CD14-positive monocyte (primary cell): Measurements from ENCODE around the gene RBL1. TPM values are rescaled to one million over a fixed set of nuclear protein-coding genes. Genes with fewer than 3 reads are reported as not detected.

Source experiments
- DNase-seq, 3 donors: peaks; one replicate each; pipeline ENCODE4 v3.0.0-alpha.2; 2011 to 2022
- H2AFZ ChIP-seq: 2 replicates; pipeline ENCODE4 v1.6.0; 2012; ENCODE audit warnings: mild to moderate bottlenecking, low read depth, low read length, inconsistent platforms; ENCODE audit not compliant: insufficient read depth, poor library complexity, severe bottlenecking
- H3K27ac ChIP-seq, 2 donors: 1 replicate in 1 of 2; 2 replicates in 1 of 2; pipeline ENCODE4 v1.5.1; 2012 to 2013; ENCODE audit warnings: low read length in 2 of 2, control low read depth in 1 of 2, inconsistent platforms in 1 of 2, low read depth in 1 of 2, mild to moderate bottlenecking in 1 of 2
- H3K27me3 ChIP-seq, 2 donors: one replicate each; pipeline versions ENCODE4 v1.6.0 to v1.6.1; 2011 to 2013; ENCODE audit warnings: low read length in 2 of 2; ENCODE audit not compliant: control insufficient read depth in 2 of 2, insufficient read depth in 2 of 2
- H3K36me3 ChIP-seq, 2 donors: replicated peaks in 1 of 2; 1 replicate in 1 of 2; 2 replicates in 1 of 2; pipeline versions ENCODE4 v1.5.1 to v1.6.1; 2012 to 2013; ENCODE audit warnings: low read length in 2 of 2, control low read depth in 1 of 2, inconsistent platforms in 1 of 2, mild to moderate bottlenecking in 1 of 2; ENCODE audit not compliant: insufficient read depth in 2 of 2, control insufficient read depth in 1 of 2
- H3K4me1 ChIP-seq, 2 donors: 1 replicate in 1 of 2; 2 replicates in 1 of 2; pipeline versions ENCODE4 v1.5.1 to v1.6.1; 2012 to 2013; ENCODE audit warnings: low read length in 2 of 2, control low read depth in 1 of 2, inconsistent platforms in 1 of 2, mild to moderate bottlenecking in 1 of 2, moderate library complexity in 1 of 2; ENCODE audit not compliant: insufficient read depth in 2 of 2, control insufficient read depth in 1 of 2
- H3K4me2 ChIP-seq: replicated peaks from 2 replicates; pipeline ENCODE3; 2012; ENCODE audit warnings: low read length, moderate library complexity, mild to moderate bottlenecking; ENCODE audit not compliant: poor library complexity, severe bottlenecking; ENCODE audit errors: extremely low read depth
- H3K4me3 ChIP-seq, 3 experiments: fragments of 200-600 bp in 1 of 3; sonication (generic) in 1 of 3; replicated peaks in 1 of 3; 1 replicate in 2 of 3; 2 replicates in 1 of 3; pipeline ENCODE4 v1.5.1; 2011 to 2013; ENCODE audit warnings: low read length in 3 of 3, mild to moderate bottlenecking in 3 of 3, control low read depth in 2 of 3, low read depth in 2 of 3, inconsistent platforms in 1 of 3, moderate library complexity in 1 of 3
- H3K79me2 ChIP-seq: 2 replicates; pipeline ENCODE4 v1.6.0; 2012; ENCODE audit warnings: mild to moderate bottlenecking, control low read depth, inconsistent platforms, low read length, moderate library complexity; ENCODE audit not compliant: insufficient read depth
- H3K9ac ChIP-seq: 2 replicates; pipeline ENCODE4 v1.6.0; 2017; ENCODE audit warnings: low read length, mild to moderate bottlenecking; ENCODE audit not compliant: insufficient read depth, poor library complexity, severe bottlenecking
- H3K9me3 ChIP-seq, 2 donors: replicated peaks in 1 of 2; 1 replicate in 1 of 2; 2 replicates in 1 of 2; pipeline versions ENCODE4 v1.5.1 to v1.6.1; 2012 to 2013; ENCODE audit warnings: low read length in 2 of 2, control low read depth in 1 of 2; ENCODE audit not compliant: control insufficient read depth in 1 of 2, insufficient read depth in 1 of 2
- H4K20me1 ChIP-seq: 2 replicates; pipeline ENCODE4 v1.6.0; 2012; ENCODE audit warnings: mild to moderate bottlenecking, low read length, control low read depth, moderate library complexity; ENCODE audit not compliant: insufficient read depth
- H3K27ac Mint-ChIP-seq, 7 donors: one replicate each; pipeline ENCODE4 v1.8.0; 2020; ENCODE audit warnings: mild to moderate bottlenecking in 7 of 7, mixed read lengths in 7 of 7, moderate library complexity in 6 of 7, inconsistent platforms in 2 of 7
- H3K27me3 Mint-ChIP-seq, 3 donors: one replicate each; pipeline ENCODE4 v1.8.0; 2021 to 2022; ENCODE audit warnings: low read depth in 3 of 3, mild to moderate bottlenecking in 3 of 3, mixed read lengths in 3 of 3, moderate library complexity in 3 of 3, inconsistent platforms in 1 of 3
- H3K36me3 Mint-ChIP-seq, 2 donors: one replicate each; pipeline ENCODE4 v1.8.0; 2020; ENCODE audit warnings: mixed read lengths in 2 of 2, inconsistent platforms in 1 of 2, mild to moderate bottlenecking in 1 of 2
- H3K4me1 Mint-ChIP-seq: one replicate; pipeline ENCODE4 v1.8.0; 2020; ENCODE audit warnings: mild to moderate bottlenecking, mixed read lengths
- H3K4me3 Mint-ChIP-seq, 2 donors: one replicate each; pipeline ENCODE4 v1.8.0; 2020; ENCODE audit warnings: mild to moderate bottlenecking in 2 of 2, mixed read lengths in 2 of 2, moderate library complexity in 1 of 2
- H3K9me3 Mint-ChIP-seq, 7 donors: one replicate each; pipeline ENCODE4 v1.8.0; 2020 to 2022; ENCODE audit warnings: mixed read lengths in 7 of 7, mild to moderate bottlenecking in 6 of 7, moderate library complexity in 6 of 7, inconsistent platforms in 2 of 7
- WGBS: methylation state at CpG from one replicate; pipeline ENCODE4 v1.1.5; 2013; ENCODE audit warnings: missing lambda C conversion rate; ENCODE audit not compliant: insufficient coverage; 5-methylcytosine and 5-hydroxymethylcytosine counted together
- intact Hi-C, 2 donors: fragments of 100-400 bp; cut with micrococcal nuclease; formaldehyde crosslinking; loops; one replicate each; pipeline versions ENCODE4 v1.15.0 to v1.15.1; 2023
- polyA plus RNA-seq, 3 donors: library from polyadenylated mRNA; depleted of rRNA in 1 of 3; unstranded in 2 of 3; stranded (reverse) in 1 of 3; fragments of 300-500 nt in 2 of 3; fragments of >200 nt in 1 of 3; fragmentation: Illumina TruSeq in 2 of 3; gene quantifications; 1 replicate in 2 of 3; 2 replicates in 1 of 3; pipeline ENCODE4 v1.2.3, GENCODE V29; 2012 to 2021
- TF ChIP-seq, protein P1 (sequence below): fragments of 200-600 bp; IDR thresholded peaks from one replicate; pipeline ENCODE4 v1.8.0; 2022; ENCODE audit warnings: antibody characterized with exemption, mild to moderate bottlenecking

The RBL1 gene
- polyA plus RNA-seq, 3 donors: 1.5 to 3.7 (median 2.4) TPM

DNA sequence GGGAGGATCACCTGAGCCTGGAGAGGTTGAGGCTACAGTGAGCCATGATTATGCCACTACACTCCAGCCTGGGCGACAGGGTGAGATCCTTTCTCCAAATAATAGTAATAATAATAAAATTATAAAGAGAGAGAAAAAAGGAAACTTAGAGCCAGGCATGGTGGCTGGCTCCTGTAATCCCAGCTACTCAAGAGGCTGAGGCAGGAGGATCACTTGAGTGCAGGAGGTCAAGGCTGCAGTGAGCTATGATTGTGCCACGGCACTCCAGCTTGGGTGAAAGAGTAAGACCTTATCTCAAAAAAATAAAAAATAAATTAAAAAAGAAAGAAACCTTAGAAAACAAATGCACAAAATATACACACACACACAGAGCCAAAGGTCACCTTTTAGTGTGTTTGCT is 139.1 kb downstream of the RBL1 start:
- peaks cover 20% of the 10 kb centered on the region for H3K79me2 ChIP-seq
- H2AFZ ChIP-seq: no peak overlapping the region
- TF ChIP-seq, protein P1, sequence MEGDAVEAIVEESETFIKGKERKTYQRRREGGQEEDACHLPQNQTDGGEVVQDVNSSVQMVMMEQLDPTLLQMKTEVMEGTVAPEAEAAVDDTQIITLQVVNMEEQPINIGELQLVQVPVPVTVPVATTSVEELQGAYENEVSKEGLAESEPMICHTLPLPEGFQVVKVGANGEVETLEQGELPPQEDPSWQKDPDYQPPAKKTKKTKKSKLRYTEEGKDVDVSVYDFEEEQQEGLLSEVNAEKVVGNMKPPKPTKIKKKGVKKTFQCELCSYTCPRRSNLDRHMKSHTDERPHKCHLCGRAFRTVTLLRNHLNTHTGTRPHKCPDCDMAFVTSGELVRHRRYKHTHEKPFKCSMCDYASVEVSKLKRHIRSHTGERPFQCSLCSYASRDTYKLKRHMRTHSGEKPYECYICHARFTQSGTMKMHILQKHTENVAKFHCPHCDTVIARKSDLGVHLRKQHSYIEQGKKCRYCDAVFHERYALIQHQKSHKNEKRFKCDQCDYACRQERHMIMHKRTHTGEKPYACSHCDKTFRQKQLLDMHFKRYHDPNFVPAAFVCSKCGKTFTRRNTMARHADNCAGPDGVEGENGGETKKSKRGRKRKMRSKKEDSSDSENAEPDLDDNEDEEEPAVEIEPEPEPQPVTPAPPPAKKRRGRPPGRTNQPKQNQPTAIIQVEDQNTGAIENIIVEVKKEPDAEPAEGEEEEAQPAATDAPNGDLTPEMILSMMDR: no peak
- H3K27me3 ChIP-seq: no peaks in the 10 kb centered on the region
- peak overlapping the region in 1 of 2 donors; percentile 67 for H3K27ac ChIP-seq
- no peaks in the 10 kb centered on the region for H3K36me3 ChIP-seq
- peaks cover 0 to 2% (median 0%) of the 10 kb centered on the region in 3 donors for H3K27me3 Mint-ChIP-seq
- no peak overlapping the region for H3K4me3 ChIP-seq
- H4K20me1 ChIP-seq: no peaks in the 10 kb centered on the region
- peak overlapping the region in 3 of 7 donors; percentile 64 to 94 (median 76) for H3K27ac Mint-ChIP-seq
- H3K4me2 ChIP-seq: no peak overlapping the region
- H3K36me3 Mint-ChIP-seq: no peaks in the 10 kb centered on the region
- DNase-seq: no peak
- intact Hi-C loops: loop anchor here in 1 of 2 donors (5.0 kb wide), 1 partner anchor 141 kb away; the partner anchor contains the start of gene RBL1
- peaks cover 67% of the 10 kb centered on the region for H3K4me1 Mint-ChIP-seq
- H3K9ac ChIP-seq: no peak overlapping the region
- H3K9me3 Mint-ChIP-seq: peaks cover 0 to 3% (median 0%) of the 10 kb centered on the region in 7 donors
- no CpG with 5 or more reads among the region's 2 CpGs for WGBS
- H3K9me3 ChIP-seq: no peaks in the 10 kb centered on the region
- no peak overlapping the region for H3K4me3 Mint-ChIP-seq
- peaks cover 78 to 89% of the 10 kb centered on the region in 2 donors for H3K4me1 ChIP-seq

DNA sequence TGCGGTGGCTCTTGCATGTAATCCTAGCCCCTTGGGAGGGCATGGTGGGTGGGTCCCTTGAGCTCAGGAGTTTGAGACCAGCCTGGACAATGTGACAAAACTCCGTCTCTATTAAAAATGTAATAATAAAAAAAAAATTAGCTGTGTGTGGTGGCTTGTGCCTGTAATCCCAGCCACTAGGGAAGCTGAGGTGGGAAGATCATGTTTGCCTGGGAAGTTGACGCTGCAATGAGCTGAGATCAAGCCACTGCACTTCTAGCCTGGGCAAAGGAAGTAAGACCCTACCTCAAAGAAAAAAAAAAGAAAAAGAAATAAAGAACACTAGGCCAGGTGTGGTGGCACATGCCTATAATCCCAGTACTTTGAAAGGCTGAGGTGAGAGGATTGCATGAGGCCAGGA is 139.8 kb downstream of the RBL1 start:
- H3K4me1 ChIP-seq: peaks cover 72 to 82% of the 10 kb centered on the region in 2 donors
- no peak for DNase-seq
- TF ChIP-seq, protein P1: no peak
- no peaks in the 10 kb centered on the region for H3K27me3 ChIP-seq
- intact Hi-C loops: loop anchor here in 1 of 2 donors (5.0 kb wide), 1 partner anchor 141 kb away; the partner anchor contains the start of gene RBL1
- peaks cover 0 to 2% (median 0%) of the 10 kb centered on the region in 3 donors for H3K27me3 Mint-ChIP-seq
- no peak overlapping the region for H3K4me3 Mint-ChIP-seq
- peaks cover 0 to 3% of the 10 kb centered on the region in 2 donors for H3K36me3 Mint-ChIP-seq
- no peak overlapping the region for H2AFZ ChIP-seq
- no peaks in the 10 kb centered on the region for H3K36me3 ChIP-seq
- WGBS: no CpG with 5 or more reads among the region's 3 CpGs
- peaks cover 64% of the 10 kb centered on the region for H3K4me1 Mint-ChIP-seq
- peak overlapping the region in 4 of 7 donors; percentile 11 to 76 (median 50) for H3K27ac Mint-ChIP-seq
- H3K9me3 Mint-ChIP-seq: peaks cover 0 to 3% (median 2%) of the 10 kb centered on the region in 7 donors
- H3K27ac ChIP-seq: no peak overlapping the region
- peaks cover 4% of the 10 kb centered on the region for H4K20me1 ChIP-seq
- H3K9me3 ChIP-seq: no peaks in the 10 kb centered on the region
- H3K4me2 ChIP-seq: no peak overlapping the region
- no peak overlapping the region for H3K9ac ChIP-seq
- peaks cover 26% of the 10 kb centered on the region for H3K79me2 ChIP-seq
- H3K4me3 ChIP-seq: no peak overlapping the region
